ENCODE results near the gene SHC4. TPM values are rescaled to one million over a fixed set of nuclear protein-coding genes. Genes with fewer than 3 reads are reported as not detected.

Gene SHC4
- total RNA-seq, 2 donors from 2014 or later: 0.29 to 0.58 TPM

DNA sequence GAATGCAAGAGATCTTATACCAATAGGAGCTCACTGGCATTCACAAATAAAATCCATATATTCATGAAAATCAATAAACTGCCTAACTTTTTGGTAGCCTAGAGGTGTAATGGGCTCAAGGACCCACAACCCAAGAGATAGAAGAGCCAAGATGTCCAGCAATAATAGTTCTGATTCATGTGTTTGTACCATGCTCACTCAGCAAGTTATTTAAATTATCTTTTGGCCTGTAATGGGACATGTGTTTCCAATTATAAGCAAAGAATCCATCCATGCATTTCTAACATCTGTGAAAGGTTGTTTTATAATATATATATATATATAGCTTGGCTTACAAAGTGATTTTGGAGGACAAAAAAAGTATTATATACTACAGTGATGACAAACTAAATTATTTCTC, 29.7 kb upstream of the SHC4 start:
- TF ChIP-seq, protein P1, sequence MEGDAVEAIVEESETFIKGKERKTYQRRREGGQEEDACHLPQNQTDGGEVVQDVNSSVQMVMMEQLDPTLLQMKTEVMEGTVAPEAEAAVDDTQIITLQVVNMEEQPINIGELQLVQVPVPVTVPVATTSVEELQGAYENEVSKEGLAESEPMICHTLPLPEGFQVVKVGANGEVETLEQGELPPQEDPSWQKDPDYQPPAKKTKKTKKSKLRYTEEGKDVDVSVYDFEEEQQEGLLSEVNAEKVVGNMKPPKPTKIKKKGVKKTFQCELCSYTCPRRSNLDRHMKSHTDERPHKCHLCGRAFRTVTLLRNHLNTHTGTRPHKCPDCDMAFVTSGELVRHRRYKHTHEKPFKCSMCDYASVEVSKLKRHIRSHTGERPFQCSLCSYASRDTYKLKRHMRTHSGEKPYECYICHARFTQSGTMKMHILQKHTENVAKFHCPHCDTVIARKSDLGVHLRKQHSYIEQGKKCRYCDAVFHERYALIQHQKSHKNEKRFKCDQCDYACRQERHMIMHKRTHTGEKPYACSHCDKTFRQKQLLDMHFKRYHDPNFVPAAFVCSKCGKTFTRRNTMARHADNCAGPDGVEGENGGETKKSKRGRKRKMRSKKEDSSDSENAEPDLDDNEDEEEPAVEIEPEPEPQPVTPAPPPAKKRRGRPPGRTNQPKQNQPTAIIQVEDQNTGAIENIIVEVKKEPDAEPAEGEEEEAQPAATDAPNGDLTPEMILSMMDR (conservative IDR thresholded peaks at IDR 0.05): no peak
- H3K36me3 Mint-ChIP-seq (ENCODE audit: low read depth): peaks cover 55% of the 10 kb centered on the region

DNA sequence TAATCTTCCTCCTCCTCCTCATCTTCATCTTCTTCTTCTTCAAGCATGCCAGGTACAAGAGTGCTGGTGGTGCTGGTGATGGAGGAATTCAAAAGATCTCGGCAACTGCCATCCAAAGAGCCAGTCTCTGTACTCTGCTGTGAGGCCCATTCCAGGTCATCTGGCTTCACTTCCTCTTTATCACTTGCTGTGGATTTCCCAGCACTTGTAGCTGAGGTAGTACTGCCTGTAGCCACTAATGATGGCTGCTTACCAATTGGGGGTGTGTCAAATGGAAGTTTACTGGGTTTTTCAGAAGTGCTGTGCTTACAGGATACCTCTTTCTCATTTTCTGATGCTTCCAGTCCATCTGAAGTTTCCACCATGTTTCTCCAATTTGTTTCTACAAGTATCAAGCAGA, 28.8 kb upstream of the SHC4 start:
- Histone ChIP-seq H3K4me3 (ENCODE audit: low read length) (no peak overlapping the region), H3K27ac (ENCODE audit: low read depth, low read length) (no peak overlapping the region), H3K9me3 (ENCODE audit: control insufficient read depth, low read length) (no peaks in the 10 kb centered on the region), H3K9ac (ENCODE audit: extremely low read depth, low read length, poor library complexity, severe bottlenecking) (no peak overlapping the region), H3K36me3 (ENCODE audit: control insufficient read depth, insufficient read depth, low read length) (peaks cover 75% of the 10 kb centered on the region), H3K4me1 (ENCODE audit: control insufficient read depth, insufficient read depth, low read length) (no peaks in the 10 kb centered on the region), H3K27me3 (ENCODE audit: control insufficient read depth, insufficient read depth, low read length, poor library complexity, severe bottlenecking) (no peaks in the 10 kb centered on the region)
- Mint-ChIP-seq H3K4me1 (no peaks in the 10 kb centered on the region), H3K4me3 (no peak overlapping the region), H3K27me3 (ENCODE audit: insufficient read depth) (no peaks in the 10 kb centered on the region), H3K27ac (no peak overlapping the region), H3K36me3 (ENCODE audit: low read depth) (peaks cover 55% of the 10 kb centered on the region), H3K9me3 (no peaks in the 10 kb centered on the region)
- DNase-seq: no peak
- WGBS, 2 experiments (ENCODE audit: insufficient coverage in 1 of 2, insufficient read length in 1 of 2): 94 to 100% methylated on average over 1 of the region's 1 CpG
- TF ChIP-seq, protein P1 (conservative IDR thresholded peaks at IDR 0.05): no peak

More for the DNA sequence above, 29.7 kb upstream of the SHC4 start:
- no peak overlapping the region for H3K4me3 ChIP-seq (ENCODE audit: low read length)
- H3K4me1 Mint-ChIP-seq: no peaks in the 10 kb centered on the region
- H3K36me3 ChIP-seq (ENCODE audit: control insufficient read depth, insufficient read depth, low read length): peaks cover 80% of the 10 kb centered on the region
- no peaks in the 10 kb centered on the region for H3K9me3 Mint-ChIP-seq
- no peaks in the 10 kb centered on the region for H3K27me3 ChIP-seq (ENCODE audit: control insufficient read depth, insufficient read depth, low read length, poor library complexity, severe bottlenecking)
- no peaks in the 10 kb centered on the region for H3K27me3 Mint-ChIP-seq (ENCODE audit: insufficient read depth)
- H3K4me1 ChIP-seq (ENCODE audit: control insufficient read depth, insufficient read depth, low read length): no peaks in the 10 kb centered on the region
- no peak overlapping the region for H3K27ac ChIP-seq (ENCODE audit: low read depth, low read length)
- no peak for DNase-seq
- no peaks in the 10 kb centered on the region for H3K9me3 ChIP-seq (ENCODE audit: control insufficient read depth, low read length)
- H3K9ac ChIP-seq (ENCODE audit: extremely low read depth, low read length, poor library complexity, severe bottlenecking): no peak overlapping the region
- no peak overlapping the region for H3K27ac Mint-ChIP-seq
- no peak overlapping the region for H3K4me3 Mint-ChIP-seq

DNA sequence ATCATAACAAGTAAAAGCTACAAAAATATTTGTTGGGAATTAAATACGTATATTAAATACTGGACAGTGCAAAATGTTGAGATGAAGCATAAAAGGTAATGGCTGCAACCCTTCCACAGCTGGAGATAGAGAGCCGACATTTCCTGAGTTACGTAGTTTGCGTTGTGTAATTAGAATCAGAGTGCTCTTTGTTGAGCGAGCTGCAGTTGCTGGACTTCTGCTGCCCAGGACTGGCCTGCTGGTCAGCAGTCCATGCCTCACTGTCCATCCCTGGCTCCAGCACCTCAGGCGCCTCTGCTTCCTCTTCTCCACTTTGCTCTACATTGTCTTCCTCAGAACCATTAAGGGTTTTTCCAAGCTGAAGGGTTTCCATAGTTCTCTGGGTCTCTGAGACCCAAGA, 28.4 kb upstream of the SHC4 start:
- H3K27ac ChIP-seq (ENCODE audit: low read depth, low read length): no peak overlapping the region
- H3K9me3 ChIP-seq (ENCODE audit: control insufficient read depth, low read length): no peaks in the 10 kb centered on the region
- no peak overlapping the region for H3K27ac Mint-ChIP-seq
- H3K36me3 ChIP-seq (ENCODE audit: control insufficient read depth, insufficient read depth, low read length): peaks cover 71% of the 10 kb centered on the region
- H3K36me3 Mint-ChIP-seq (ENCODE audit: low read depth): peaks cover 50% of the 10 kb centered on the region
- no peak overlapping the region for H3K4me3 Mint-ChIP-seq
- no peaks in the 10 kb centered on the region for H3K27me3 ChIP-seq (ENCODE audit: control insufficient read depth, insufficient read depth, low read length, poor library complexity, severe bottlenecking)
- H3K9me3 Mint-ChIP-seq: no peaks in the 10 kb centered on the region
- TF ChIP-seq, protein P1 (conservative IDR thresholded peaks at IDR 0.05): no peak
- no peak overlapping the region for H3K4me3 ChIP-seq (ENCODE audit: low read length)
- H3K4me1 ChIP-seq (ENCODE audit: control insufficient read depth, insufficient read depth, low read length): no peaks in the 10 kb centered on the region
- no peaks in the 10 kb centered on the region for H3K4me1 Mint-ChIP-seq
- 96 to 98% methylated on average over 6 of the region's 6 CpGs for WGBS, 2 experiments (ENCODE audit: insufficient coverage in 1 of 2, insufficient read length in 1 of 2)
- no peak for DNase-seq
- no peak overlapping the region for H3K9ac ChIP-seq (ENCODE audit: extremely low read depth, low read length, poor library complexity, severe bottlenecking)
- no peaks in the 10 kb centered on the region for H3K27me3 Mint-ChIP-seq (ENCODE audit: insufficient read depth)

Measured in endodermal cell (in vitro differentiated cells).